K562 (cell line): ENCODE results near the gene SERPINA5. TPM values are rescaled to one million over a fixed set of nuclear protein-coding genes. Genes with fewer than 3 reads are reported as not detected.

Source experiments
- ATAC-seq: fragments of 200-7000 bp; cut with Tn5 transposase; 3 replicates; pipeline ENCODE4 v1.9.1; 2020; ENCODE audit warnings: moderate library complexity
- Bru-seq: library from RNA; stranded (reverse); fragments of 400-500 nt; gene quantifications from one replicate; lab custom pipeline; 2021; lab: Mats Ljungman, UMichigan
- BruChase-seq, 2 experiments: library from RNA; stranded (reverse); fragments of 400-500 nt; gene quantifications; one replicate each; lab custom pipeline; 2021; lab: Mats Ljungman, UMichigan
- BruUV-seq: library from RNA; stranded (reverse); fragments of 400-500 nt; replicated peaks from 2 replicates; lab custom pipeline; 2021; lab: Mats Ljungman, UMichigan
- CTCF ChIA-PET: fragments of 300-600 bp; formaldehyde crosslinking; extraction: SDS; loops from one replicate; lab custom pipeline; 2021; ENCODE audit warnings: low intra/inter-chr PET ratio; lab: Yijun Ruan, JAX
- POLR2A ChIA-PET: fragments of 300-600, 350-650 bp; sonication (Branson Sonifier 250); formaldehyde crosslinking; extraction: SDS; loops from one replicate; lab custom pipeline; 2021; ENCODE audit warnings: antibody characterized with exemption, inconsistent platforms; lab: Yijun Ruan, JAX
- DNase-seq, 4 experiments: peaks; one replicate each; pipeline versions ENCODE4 v3.0.0 to v3.0.0-alpha.2; 2011 to 2018; ENCODE audit warnings: low spot score in 3 of 4, mixed read lengths in 3 of 4; ENCODE audit errors: extremely low read depth in 1 of 4
- FAIRE-seq: peaks from 2 replicates; lab custom pipeline; 2011; peaks lifted over from hg19 to GRCh38; lab: Jason Lieb, UNC
- H2AFZ ChIP-seq: 2 replicates; pipeline ENCODE4 v1.6.0; 2011; ENCODE audit warnings: low read depth, low read length, control low read depth, inconsistent platforms
- H3K27ac ChIP-seq: fragments of 200-600 bp; 3 replicates; pipeline ENCODE4 v1.8.0; 2011; ENCODE audit warnings: low read depth, mild to moderate bottlenecking, control low read depth, inconsistent platforms, low read length, moderate library complexity, mixed read lengths; ENCODE audit errors: extremely low read depth
- H3K27me3 ChIP-seq, 2 experiments: fragments of 300-600 bp in 1 of 2; 2 replicates in 1 of 2; 3 replicates in 1 of 2; pipeline versions ENCODE4 v1.6.0 to v1.8.0; 2011; ENCODE audit warnings: inconsistent platforms in 2 of 2, low read length in 2 of 2, mild to moderate bottlenecking in 1 of 2, mixed read lengths in 1 of 2, moderate library complexity in 1 of 2; ENCODE audit not compliant: control insufficient read depth in 2 of 2, insufficient read depth in 2 of 2
- H3K36me3 ChIP-seq: fragments of 300-600 bp; 3 replicates; pipeline ENCODE4 v1.8.0; 2011; ENCODE audit warnings: mild to moderate bottlenecking, low read length, inconsistent platforms; ENCODE audit not compliant: control insufficient read depth, insufficient read depth
- H3K4me1 ChIP-seq, 2 experiments: fragments of 200-600 bp in 1 of 2; replicated peaks in 1 of 2; 2 replicates in 1 of 2; 3 replicates in 1 of 2; pipeline versions ENCODE4 v1.5.1 to v1.8.0; 2011; ENCODE audit warnings: inconsistent platforms in 2 of 2, low read length in 2 of 2, mild to moderate bottlenecking in 1 of 2, mixed read lengths in 1 of 2, moderate library complexity in 1 of 2; ENCODE audit not compliant: control insufficient read depth in 2 of 2, insufficient read depth in 2 of 2
- H3K4me2 ChIP-seq: 2 replicates; pipeline ENCODE4 v1.6.1; 2011; ENCODE audit warnings: low read length, control low read depth, inconsistent platforms, mixed read lengths; ENCODE audit not compliant: insufficient read depth
- H3K4me3 ChIP-seq: fragments of 200-600 bp; sonication (generic), shearing (Covaris generic); 2 replicates; pipeline ENCODE4 v1.5.1; 2016; ENCODE audit warnings: control low read depth, inconsistent platforms
- H3K79me2 ChIP-seq: fragments of 200-600 bp; 3 replicates; pipeline ENCODE4 v1.8.0; 2011; ENCODE audit warnings: low read length, inconsistent platforms; ENCODE audit not compliant: control insufficient read depth, insufficient read depth
- H3K9ac ChIP-seq, 2 experiments: 2 replicates each; pipeline versions ENCODE4 v1.6.0 to v1.6.1; 2011; ENCODE audit warnings: low read depth in 2 of 2, low read length in 2 of 2, control low read depth in 1 of 2, inconsistent platforms in 1 of 2, mild to moderate bottlenecking in 1 of 2, mixed read lengths in 1 of 2; ENCODE audit not compliant: insufficient read depth in 1 of 2
- H3K9me1 ChIP-seq: one replicate; pipeline ENCODE4 v1.6.0; 2011; ENCODE audit warnings: inconsistent platforms, mild to moderate bottlenecking, low read length, moderate library complexity; ENCODE audit not compliant: control insufficient read depth, insufficient read depth
- H3K9me3 ChIP-seq: replicated peaks from 2 replicates; pipeline ENCODE4 v1.5.1; 2011; ENCODE audit warnings: low read depth, low read length, inconsistent platforms; ENCODE audit not compliant: control insufficient read depth, insufficient read depth
- H4K20me1 ChIP-seq: replicated peaks from 2 replicates; pipeline ENCODE4 v1.6.1; 2011; ENCODE audit warnings: low read length, inconsistent platforms, mixed read lengths; ENCODE audit not compliant: control insufficient read depth, insufficient read depth
- ESRRA ChIP-seq: fragments of 450-650 bp; IDR thresholded peaks from 2 replicates; pipeline ENCODE4 v1.6.1; 2014; ENCODE audit warnings: low read depth, mild to moderate bottlenecking, moderate library complexity, borderline replicate concordance
- SMARCC2 ChIP-seq: fragments of 450-650 bp; IDR thresholded peaks from 2 replicates; pipeline ENCODE4 v1.6.1; 2017; ENCODE audit warnings: antibody characterized with exemption, moderate library complexity, mild to moderate bottlenecking, low read depth
- TEAD2 ChIP-seq: fragments of 450-650 bp; IDR thresholded peaks from 2 replicates; pipeline ENCODE4 v1.6.1; 2016; ENCODE audit warnings: missing genetic modification characterization, control low read depth, missing compliant biosample characterization
- WGBS: fragments of 100-300 bp; shearing (Covaris generic); methylation state at CpG from one replicate; pipeline ENCODE4 v1.1.6; 2016; ENCODE audit warnings: low coverage, mixed read lengths; ENCODE audit not compliant: insufficient coverage; ENCODE audit errors: missing lambda C conversion rate; 5-methylcytosine and 5-hydroxymethylcytosine counted together
- in situ Hi-C: fragments of 300-500 bp; cut with MboI; formaldehyde crosslinking; loops from 4 replicates; pipeline ENCODE4 v1.15.0; 2018; ENCODE audit warnings: inconsistent platforms, mixed read lengths
- intact Hi-C: fragments of 100-400 bp; cut with micrococcal nuclease; formaldehyde crosslinking; loops from 2 replicates; pipeline ENCODE4 v1.14.2; 2022
- long read RNA-seq, 3 experiments: library from polyadenylated mRNA in 2 of 3; library from RNA in 1 of 3; unstranded in 2 of 3; stranded (forward) in 1 of 3; transcript quantifications; one replicate each; pipeline ENCODE4 v2.0.0, GENCODE V29; 2019 to 2022
- polyA minus RNA-seq, 3 experiments: library from RNA; depleted of rRNA, polyadenylated mRNA; stranded (reverse); fragments of >200 nt; gene quantifications; 2 replicates each; pipeline ENCODE4 v1.2.3, GENCODE V29; 2011
- polyA plus RNA-seq, 8 experiments: library from polyadenylated mRNA; depleted of rRNA in 4 of 8; stranded (reverse) in 5 of 8; unstranded in 3 of 8; fragments of >200 nt; fragmentation: Nextera tagmentation in 2 of 8; fragmentation: Illumina TruSeq in 1 of 8; extraction: Ambion mirVana in 2 of 8; extraction: Trizol in 1 of 8; gene quantifications; 2 replicates each; pipeline versions ENCODE4 v1.2.1 to v1.2.3, GENCODE V29; 2011 to 2014; ENCODE audit warnings: inconsistent platforms in 1 of 8, missing spikeins in 1 of 8
- total RNA-seq, 7 experiments: library from RNA; depleted of rRNA in 6 of 7; stranded (reverse); fragments of >200 nt in 6 of 7; fragmentation: Illumina TruSeq in 2 of 7; extraction: Trizol in 2 of 7; gene quantifications; 2 replicates each; pipeline versions ENCODE4 v1.2.1 to v1.2.3, GENCODE V29; 2011 to 2021; ENCODE audit warnings: low replicate concordance in 1 of 7
- TF ChIP-seq, protein P1 (sequence below): fragments of 450-650 bp; IDR thresholded peaks from 2 replicates; pipeline ENCODE4 v1.6.1; 2018; ENCODE audit not compliant: partially characterized antibody
- TF ChIP-seq, protein P2 (sequence below): fragments of 150-350 bp; IDR thresholded peaks from 2 replicates; pipeline ENCODE4 v1.6.1; 2014; ENCODE audit warnings: low read depth, mild to moderate bottlenecking, low read length, borderline replicate concordance
- TF ChIP-seq, protein P3 (sequence below): sonication (generic); formaldehyde crosslinking; IDR thresholded peaks from 2 replicates; pipeline ENCODE4 v1.8.0; 2023; ENCODE audit warnings: mild to moderate bottlenecking, missing genetic modification reagents

SERPINA5 gene, protein sequence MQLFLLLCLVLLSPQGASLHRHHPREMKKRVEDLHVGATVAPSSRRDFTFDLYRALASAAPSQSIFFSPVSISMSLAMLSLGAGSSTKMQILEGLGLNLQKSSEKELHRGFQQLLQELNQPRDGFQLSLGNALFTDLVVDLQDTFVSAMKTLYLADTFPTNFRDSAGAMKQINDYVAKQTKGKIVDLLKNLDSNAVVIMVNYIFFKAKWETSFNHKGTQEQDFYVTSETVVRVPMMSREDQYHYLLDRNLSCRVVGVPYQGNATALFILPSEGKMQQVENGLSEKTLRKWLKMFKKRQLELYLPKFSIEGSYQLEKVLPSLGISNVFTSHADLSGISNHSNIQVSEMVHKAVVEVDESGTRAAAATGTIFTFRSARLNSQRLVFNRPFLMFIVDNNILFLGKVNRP
- not detected in 2 replicates for total RNA-seq (2011; cell fraction: chromatin; rRNA removed; ENCODE audit: low replicate concordance)
- total RNA-seq (2011; cell fraction: nucleolus; rRNA removed): not detected in 2 replicates
- not detected in 2 replicates for total RNA-seq (2011; cell fraction: nucleoplasm; rRNA removed)
- total RNA-seq (2014; rRNA removed) (not detected in 2 replicates), total RNA-seq (2014; rRNA removed; fragmentation: Illumina TruSeq; extraction: Trizol) (not detected in 2 replicates), total RNA-seq (2015; rRNA removed; fragmentation: Illumina TruSeq; extraction: Trizol) (not detected in 2 replicates), total RNA-seq (2021) (0.34 and 0.38 TPM in 2 replicates), polyA plus RNA-seq (2011; rRNA removed) (not detected in 2 replicates), polyA plus RNA-seq (2014; fragmentation: Illumina TruSeq; extraction: Trizol) (not detected in 2 replicates), polyA plus RNA-seq (2014; fragmentation: Nextera tagmentation; extraction: Ambion mirVana) (not detected), polyA plus RNA-seq (2014; rRNA removed) (not detected in 2 replicates), polyA minus RNA-seq (2011; rRNA and poly(A)+ RNA removed) (not detected in 2 replicates), Bru-seq, nascent RNA (not detected), BruChase-seq, experiment 1, labeled RNA remaining after a 2-hour chase (not detected), BruChase-seq, experiment 2, labeled RNA remaining after a 6-hour chase (not detected)
- not detected in 2 replicates for polyA plus RNA-seq (2011; cell fraction: cytosol; rRNA removed)
- polyA plus RNA-seq (2011; cell fraction: nucleus; rRNA removed): not detected in 2 replicates
- not detected in 2 replicates for polyA plus RNA-seq (2012)
- polyA minus RNA-seq (2011; cell fraction: cytosol; rRNA and poly(A)+ RNA removed): 1.2 TPM in 1 of 2 replicates, not detected in the other
- polyA minus RNA-seq (2011; cell fraction: nucleus; rRNA and poly(A)+ RNA removed): not detected in 2 replicates
- long read RNA-seq, experiment 1: 0 reads
- long read RNA-seq, experiment 2: 0 reads
- long read RNA-seq, experiment 3: 0 reads

DNA sequence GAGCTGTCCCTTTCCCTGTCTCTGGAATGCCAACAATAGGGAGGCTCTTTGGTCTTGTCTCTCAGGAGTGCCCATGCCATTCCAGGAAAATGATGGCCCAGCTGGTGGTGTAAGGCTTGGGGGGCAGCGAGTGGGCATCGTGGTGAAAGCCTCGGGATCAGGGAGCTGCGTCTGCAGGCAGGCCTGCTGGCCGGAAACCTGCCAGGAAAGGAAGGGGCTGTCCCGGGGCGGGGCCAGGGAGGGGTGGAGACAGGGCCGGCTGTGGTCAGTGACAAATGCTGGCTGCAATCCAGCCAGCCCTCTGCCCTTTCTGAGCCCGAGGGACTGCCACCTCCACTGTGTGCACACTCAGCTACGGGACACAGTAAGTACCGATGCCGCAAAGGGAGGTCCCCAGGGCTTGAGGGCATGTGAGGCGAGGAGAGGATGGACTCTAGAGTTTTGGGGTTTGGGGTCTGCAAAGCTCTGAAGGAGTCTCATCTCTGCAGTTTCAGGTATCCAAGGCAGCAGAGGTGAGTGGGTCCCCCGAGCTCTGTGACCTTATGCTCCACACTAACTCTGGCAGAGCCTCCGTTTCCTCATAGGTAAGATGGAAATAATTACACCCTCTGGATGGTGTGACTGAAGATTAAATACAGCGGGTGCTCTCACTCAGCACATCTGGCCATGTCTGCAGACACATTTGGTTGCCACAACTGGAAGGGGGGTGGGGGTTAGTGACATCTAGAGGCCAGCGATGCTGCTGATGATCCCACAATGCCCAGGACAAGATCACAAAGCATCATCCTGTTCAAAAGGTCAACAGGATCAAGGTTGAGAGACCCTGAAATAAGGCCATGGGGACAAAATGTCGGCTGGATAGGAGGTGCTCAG, at the start of gene SERPINA5:
TSS of gene SERPINA5 (plus strand) at position 300 of the 873 bp plus-strand sequence. CDS start 5,937 bp downstream, outside the sequence.
- Histone ChIP-seq H3K36me3 (no peaks in the 10 kb centered on the region), H3K79me2 (no peaks in the 10 kb centered on the region), H3K4me2 (no peak within 1 kb of the TSS), H3K27me3 (no peaks in the 10 kb centered on the region), H3K9me3 (no peaks in the 10 kb centered on the region), H2AFZ (no peak within 1 kb of the TSS), H3K27ac (no peak within 1 kb of the TSS), H3K4me1 (no peaks in the 10 kb centered on the region; a peak in 1 of 5 replicates), H4K20me1 (no peaks in the 10 kb centered on the region), H3K4me3 (no peak within 1 kb of the TSS), H3K9me1 (no peaks in the 10 kb centered on the region), H3K9ac (no peak within 1 kb of the TSS)
- FAIRE-seq (no peak), ATAC-seq (peak; percentile 69; the same call in 2 of the 3 replicates), DNase-seq (peak; percentile 14 to 52 (median 36))
- WGBS: 1% methylated on average over 13 of the region's 18 CpGs
- in situ Hi-C loops: no loop called here
- ChIA-PET CTCF (no interaction called here), POLR2A (no interaction called here)
- intact Hi-C loops: no loop called here
- BruUV-seq: no TSS peak
- TF ChIP-seq, protein P1, sequence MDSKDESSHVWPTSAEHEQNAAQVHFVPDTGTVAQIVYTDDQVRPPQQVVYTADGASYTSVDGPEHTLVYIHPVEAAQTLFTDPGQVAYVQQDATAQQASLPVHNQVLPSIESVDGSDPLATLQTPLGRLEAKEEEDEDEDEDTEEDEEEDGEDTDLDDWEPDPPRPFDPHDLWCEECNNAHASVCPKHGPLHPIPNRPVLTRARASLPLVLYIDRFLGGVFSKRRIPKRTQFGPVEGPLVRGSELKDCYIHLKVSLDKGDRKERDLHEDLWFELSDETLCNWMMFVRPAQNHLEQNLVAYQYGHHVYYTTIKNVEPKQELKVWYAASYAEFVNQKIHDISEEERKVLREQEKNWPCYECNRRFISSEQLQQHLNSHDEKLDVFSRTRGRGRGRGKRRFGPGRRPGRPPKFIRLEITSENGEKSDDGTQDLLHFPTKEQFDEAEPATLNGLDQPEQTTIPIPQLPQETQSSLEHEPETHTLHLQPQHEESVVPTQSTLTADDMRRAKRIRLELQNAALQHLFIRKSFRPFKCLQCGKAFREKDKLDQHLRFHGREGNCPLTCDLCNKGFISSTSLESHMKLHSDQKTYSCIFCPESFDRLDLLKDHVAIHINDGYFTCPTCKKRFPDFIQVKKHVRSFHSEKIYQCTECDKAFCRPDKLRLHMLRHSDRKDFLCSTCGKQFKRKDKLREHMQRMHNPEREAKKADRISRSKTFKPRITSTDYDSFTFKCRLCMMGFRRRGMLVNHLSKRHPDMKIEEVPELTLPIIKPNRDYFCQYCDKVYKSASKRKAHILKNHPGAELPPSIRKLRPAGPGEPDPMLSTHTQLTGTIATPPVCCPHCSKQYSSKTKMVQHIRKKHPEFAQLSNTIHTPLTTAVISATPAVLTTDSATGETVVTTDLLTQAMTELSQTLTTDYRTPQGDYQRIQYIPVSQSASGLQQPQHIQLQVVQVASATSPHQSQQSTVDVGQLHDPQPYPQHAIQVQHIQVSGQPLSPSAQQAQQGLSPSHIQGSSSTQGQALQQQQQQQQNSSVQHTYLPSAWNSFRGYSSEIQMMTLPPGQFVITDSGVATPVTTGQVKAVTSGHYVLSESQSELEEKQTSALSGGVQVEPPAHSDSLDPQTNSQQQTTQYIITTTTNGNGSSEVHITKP: no peak
- TF ChIP-seq SMARCC2 (no peak), TEAD2 (tag) (no peak), ESRRA (no peak)
- TF ChIP-seq, protein P2, sequence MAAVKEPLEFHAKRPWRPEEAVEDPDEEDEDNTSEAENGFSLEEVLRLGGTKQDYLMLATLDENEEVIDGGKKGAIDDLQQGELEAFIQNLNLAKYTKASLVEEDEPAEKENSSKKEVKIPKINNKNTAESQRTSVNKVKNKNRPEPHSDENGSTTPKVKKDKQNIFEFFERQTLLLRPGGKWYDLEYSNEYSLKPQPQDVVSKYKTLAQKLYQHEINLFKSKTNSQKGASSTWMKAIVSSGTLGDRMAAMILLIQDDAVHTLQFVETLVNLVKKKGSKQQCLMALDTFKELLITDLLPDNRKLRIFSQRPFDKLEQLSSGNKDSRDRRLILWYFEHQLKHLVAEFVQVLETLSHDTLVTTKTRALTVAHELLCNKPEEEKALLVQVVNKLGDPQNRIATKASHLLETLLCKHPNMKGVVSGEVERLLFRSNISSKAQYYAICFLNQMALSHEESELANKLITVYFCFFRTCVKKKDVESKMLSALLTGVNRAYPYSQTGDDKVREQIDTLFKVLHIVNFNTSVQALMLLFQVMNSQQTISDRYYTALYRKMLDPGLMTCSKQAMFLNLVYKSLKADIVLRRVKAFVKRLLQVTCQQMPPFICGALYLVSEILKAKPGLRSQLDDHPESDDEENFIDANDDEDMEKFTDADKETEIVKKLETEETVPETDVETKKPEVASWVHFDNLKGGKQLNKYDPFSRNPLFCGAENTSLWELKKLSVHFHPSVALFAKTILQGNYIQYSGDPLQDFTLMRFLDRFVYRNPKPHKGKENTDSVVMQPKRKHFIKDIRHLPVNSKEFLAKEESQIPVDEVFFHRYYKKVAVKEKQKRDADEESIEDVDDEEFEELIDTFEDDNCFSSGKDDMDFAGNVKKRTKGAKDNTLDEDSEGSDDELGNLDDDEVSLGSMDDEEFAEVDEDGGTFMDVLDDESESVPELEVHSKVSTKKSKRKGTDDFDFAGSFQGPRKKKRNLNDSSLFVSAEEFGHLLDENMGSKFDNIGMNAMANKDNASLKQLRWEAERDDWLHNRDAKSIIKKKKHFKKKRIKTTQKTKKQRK: no peak
- TF ChIP-seq, protein P3, sequence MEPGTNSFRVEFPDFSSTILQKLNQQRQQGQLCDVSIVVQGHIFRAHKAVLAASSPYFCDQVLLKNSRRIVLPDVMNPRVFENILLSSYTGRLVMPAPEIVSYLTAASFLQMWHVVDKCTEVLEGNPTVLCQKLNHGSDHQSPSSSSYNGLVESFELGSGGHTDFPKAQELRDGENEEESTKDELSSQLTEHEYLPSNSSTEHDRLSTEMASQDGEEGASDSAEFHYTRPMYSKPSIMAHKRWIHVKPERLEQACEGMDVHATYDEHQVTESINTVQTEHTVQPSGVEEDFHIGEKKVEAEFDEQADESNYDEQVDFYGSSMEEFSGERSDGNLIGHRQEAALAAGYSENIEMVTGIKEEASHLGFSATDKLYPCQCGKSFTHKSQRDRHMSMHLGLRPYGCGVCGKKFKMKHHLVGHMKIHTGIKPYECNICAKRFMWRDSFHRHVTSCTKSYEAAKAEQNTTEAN: no peak
